HepG2 (cell line): ENCODE measurements around the gene NUDCD2. TPM values are rescaled to one million over a fixed set of nuclear protein-coding genes. Genes with fewer than 3 reads are reported as not detected.

ENCODE experiments used
- ATAC-seq: fragments of 200-7000 bp; cut with Tn5 transposase; 3 replicates; pipeline ENCODE4 v1.9.1; 2020; ENCODE audit warnings: mild to moderate bottlenecking, moderate library complexity
- BruUV-seq: library from RNA; stranded (reverse); fragments of 400-500 nt; replicated peaks from 2 replicates; lab custom pipeline; 2021; lab: Mats Ljungman, UMichigan
- CTCF ChIA-PET: fragments of 300-600 bp; formaldehyde crosslinking; extraction: SDS; loops from one replicate; lab custom pipeline; 2021; ENCODE audit warnings: low total read pairs, inconsistent platforms, low intra/inter-chr PET ratio; lab: Yijun Ruan, JAX
- POLR2A ChIA-PET: fragments of 350-600 bp; sonication (Branson Sonifier 250); formaldehyde crosslinking; loops from one replicate; lab custom pipeline; 2020; ENCODE audit warnings: antibody characterized with exemption, inconsistent platforms; lab: Yijun Ruan, JAX
- DNase-seq: peaks from one replicate; pipeline ENCODE4 v3.0.0-alpha.2; 2015; ENCODE audit warnings: low spot score
- FAIRE-seq: peaks from 3 replicates; lab custom pipeline; 2011; peaks lifted over from hg19 to GRCh38; lab: Jason Lieb, UNC
- H2AFZ ChIP-seq: one replicate; pipeline ENCODE4 v1.6.1; 2011; ENCODE audit warnings: low read length, inconsistent platforms
- H3K27ac ChIP-seq: fragments of 300-600 bp; 3 replicates; pipeline ENCODE4 v1.8.0; 2011; ENCODE audit warnings: mixed run types, mild to moderate bottlenecking, mixed read lengths, low read length, inconsistent platforms; ENCODE audit not compliant: insufficient read depth; ENCODE audit errors: extremely low read length
- H3K27me3 ChIP-seq, 2 experiments: fragments of 200-600 bp in 1 of 2; 2 replicates in 1 of 2; 3 replicates in 1 of 2; pipeline versions ENCODE4 v1.6.0 to v1.8.0; 2011; ENCODE audit warnings: low read length in 2 of 2, mild to moderate bottlenecking in 2 of 2, moderate library complexity in 2 of 2, inconsistent platforms in 1 of 2; ENCODE audit not compliant: insufficient read depth in 2 of 2, control insufficient read depth in 1 of 2
- H3K36me3 ChIP-seq, 2 experiments: fragments of 200-600 bp in 1 of 2; replicated peaks in 1 of 2; 2 replicates in 1 of 2; 3 replicates in 1 of 2; pipeline versions ENCODE4 v1.5.1 to v1.8.0; 2011; ENCODE audit warnings: low read length in 2 of 2, inconsistent platforms in 1 of 2; ENCODE audit not compliant: insufficient read depth in 2 of 2, control insufficient read depth in 1 of 2
- H3K4me1 ChIP-seq: 2 replicates; pipeline ENCODE4 v1.5.1; 2012; ENCODE audit warnings: low read length, inconsistent platforms; ENCODE audit not compliant: insufficient read depth
- H3K4me2 ChIP-seq: 2 replicates; pipeline ENCODE4 v1.6.0; 2011; ENCODE audit warnings: low read depth, low read length, inconsistent platforms
- H3K4me3 ChIP-seq, 3 experiments: fragments of 200-600 bp in 1 of 3; sonication (generic), shearing (Covaris generic) in 1 of 3; replicated peaks in 1 of 3; 2 replicates each; pipeline ENCODE4 v1.5.1; 2011 to 2016; ENCODE audit warnings: low read length in 3 of 3, inconsistent platforms in 2 of 3, low read depth in 2 of 3, mild to moderate bottlenecking in 2 of 3, control low read depth in 1 of 3, mixed read lengths in 1 of 3; ENCODE audit not compliant: insufficient read depth in 1 of 3
- H3K79me2 ChIP-seq: one replicate; pipeline ENCODE4 v1.6.1; 2011; ENCODE audit warnings: low read length, inconsistent platforms; ENCODE audit not compliant: insufficient read depth
- H3K9ac ChIP-seq: 2 replicates; pipeline ENCODE4 v1.6.0; 2011; ENCODE audit warnings: mild to moderate bottlenecking, low read depth, low read length, inconsistent platforms; ENCODE audit not compliant: insufficient read depth
- H3K9me3 ChIP-seq: 2 replicates; pipeline ENCODE4 v1.5.1; 2012; ENCODE audit warnings: mild to moderate bottlenecking, low read length
- H4K20me1 ChIP-seq: 2 replicates; pipeline ENCODE4 v1.6.0; 2011; ENCODE audit warnings: inconsistent platforms, mild to moderate bottlenecking, low read length, moderate library complexity; ENCODE audit not compliant: insufficient read depth
- CEBPG ChIP-seq: IDR thresholded peaks from 2 replicates; pipeline ENCODE4 v1.6.1; 2016
- FOXO1 ChIP-seq: sonication (generic); formaldehyde crosslinking; IDR thresholded peaks from 2 replicates; pipeline ENCODE4 v1.4.0; 2020; ENCODE audit warnings: missing genetic modification reagents
- GTF3A ChIP-seq: sonication (generic); formaldehyde crosslinking; conservative IDR thresholded peaks from 2 replicates; pipeline ENCODE4 v1.4.0; 2020; ENCODE audit warnings: mild to moderate bottlenecking, missing genetic modification reagents
- HDAC6 ChIP-seq: fragments of 200-600 bp; sonication (generic); IDR thresholded peaks from 2 replicates; pipeline ENCODE4 v1.7.0; 2017; ENCODE audit warnings: mild to moderate bottlenecking, antibody characterized with exemption, low read length, low read depth
- HOXA5 ChIP-seq: sonication (generic); formaldehyde crosslinking; IDR thresholded peaks from 2 replicates; pipeline ENCODE4 v1.4.0; 2020; ENCODE audit warnings: missing genetic modification reagents
- MYNN ChIP-seq: sonication (generic); formaldehyde crosslinking; IDR thresholded peaks from 2 replicates; pipeline ENCODE4 v1.4.0; 2020; ENCODE audit warnings: mild to moderate bottlenecking, low read depth, missing genetic modification reagents
- NFKB2 ChIP-seq: sonication (generic); formaldehyde crosslinking; IDR thresholded peaks from 2 replicates; pipeline ENCODE4 v1.4.0; 2020; ENCODE audit warnings: missing genetic modification reagents, borderline replicate concordance
- PCBP2 ChIP-seq: fragments of 200-400 bp; formaldehyde crosslinking; optimal IDR thresholded peaks from 2 replicates; pipeline ENCODE3; 2018; ENCODE audit warnings: low read length, low read depth; ENCODE audit not compliant: poor library complexity, severe bottlenecking
- POLR2G ChIP-seq: fragments of 200-400 bp; formaldehyde crosslinking; IDR thresholded peaks from 2 replicates; pipeline ENCODE4 v1.6.1; 2018; ENCODE audit warnings: mild to moderate bottlenecking, low read depth, low read length, moderate library complexity
- SATB2 ChIP-seq: sonication (generic); formaldehyde crosslinking; IDR thresholded peaks from 2 replicates; pipeline ENCODE4 v1.5.0; 2020; ENCODE audit warnings: missing genetic modification reagents
- SNAPC2 ChIP-seq: sonication (generic); formaldehyde crosslinking; IDR thresholded peaks from 2 replicates; pipeline ENCODE4 v1.8.1; 2022; ENCODE audit warnings: mild to moderate bottlenecking, missing genetic modification reagents
- YEATS2 ChIP-seq: sonication (generic); formaldehyde crosslinking; IDR thresholded peaks from 2 replicates; pipeline ENCODE4 v1.4.0; 2020; ENCODE audit warnings: missing genetic modification reagents, borderline replicate concordance
- ZNF10 ChIP-seq: sonication (generic); formaldehyde crosslinking; IDR thresholded peaks from 2 replicates; pipeline ENCODE4 v1.4.0; 2020; ENCODE audit warnings: mild to moderate bottlenecking, low read depth, missing genetic modification reagents, borderline replicate concordance
- ZNF138 ChIP-seq: sonication (generic); formaldehyde crosslinking; IDR thresholded peaks from 2 replicates; pipeline ENCODE4 v1.5.0; 2020; ENCODE audit warnings: mild to moderate bottlenecking, low read depth, missing genetic modification reagents
- ZNF382 ChIP-seq: sonication (generic); formaldehyde crosslinking; IDR thresholded peaks from 2 replicates; pipeline ENCODE4 v1.5.0; 2020; ENCODE audit warnings: missing genetic modification reagents, mild to moderate bottlenecking, borderline replicate concordance
- ZNF614 ChIP-seq: IDR thresholded peaks from 2 replicates; pipeline ENCODE4 v1.6.1; 2018; ENCODE audit warnings: missing biosample characterization, missing genetic modification reagents, inconsistent platforms, borderline replicate concordance
- ZNF788 ChIP-seq: sonication (generic); formaldehyde crosslinking; IDR thresholded peaks from 2 replicates; pipeline ENCODE4 v1.5.0; 2020; ENCODE audit warnings: mild to moderate bottlenecking, missing genetic modification reagents, borderline replicate concordance
- ZSCAN9 ChIP-seq: IDR thresholded peaks from 2 replicates; pipeline ENCODE4 v1.6.1; 2016; ENCODE audit warnings: borderline replicate concordance
- WGBS: methylation state at CpG from one replicate; pipeline ENCODE4 v1.1.6; 2017; ENCODE audit warnings: low lambda C conversion rate; 5-methylcytosine and 5-hydroxymethylcytosine counted together
- in situ Hi-C: cut with HindIII; loops from 2 replicates; pipeline ENCODE4 v1.10.0; 2017; ENCODE audit warnings: low pct_unique_long_range_greater_than_20kb; ENCODE audit not compliant: extremely low pct_ligation_motif_present
- intact Hi-C: fragments of 100-400 bp; cut with micrococcal nuclease; formaldehyde crosslinking; loops from one replicate; pipeline ENCODE4 v1.10.0; 2022; ENCODE audit not compliant: unreplicated experiment
- polyA plus RNA-seq, 8 experiments: library from polyadenylated mRNA; depleted of rRNA in 3 of 8; stranded (reverse) in 7 of 8; unstranded in 1 of 8; fragments of >200 nt; fragmentation: Illumina TruSeq in 4 of 8; extraction: Trizol in 4 of 8; gene quantifications; 2 replicates each; pipeline versions ENCODE4 v1.2.1 to v1.2.3, GENCODE V29; 2011 to 2016; ENCODE audit warnings: low read depth in 4 of 8, missing spikeins in 1 of 8, mixed read lengths in 1 of 8; ENCODE audit not compliant: insufficient read depth in 1 of 8
- total RNA-seq, 5 experiments: library from RNA; depleted of rRNA; stranded (reverse); fragments of >200 nt; fragmentation: Illumina TruSeq; extraction: Trizol; gene quantifications; 2 replicates each; pipeline ENCODE4 v1.2.3, GENCODE V29; 2016; ENCODE audit warnings: low read depth in 1 of 5
- TF ChIP-seq, protein P1 (sequence below): IDR thresholded peaks from 2 replicates; pipeline ENCODE4 v1.6.1; 2018; ENCODE audit warnings: missing genetic modification reagents, mild to moderate bottlenecking, missing compliant biosample characterization
- TF ChIP-seq, protein P2 (sequence below): sonication (generic); formaldehyde crosslinking; IDR thresholded peaks from 2 replicates; pipeline ENCODE4 v1.4.0; 2020; ENCODE audit warnings: missing genetic modification reagents
- TF ChIP-seq, protein P3 (sequence below): sonication (generic); formaldehyde crosslinking; IDR thresholded peaks from 2 replicates; pipeline ENCODE4 v1.5.0; 2020; ENCODE audit warnings: missing genetic modification reagents

Gene NUDCD2
- total and polyA plus RNA-seq, 2 of the 13 experiments (the other 11 are each of a cell fraction or from before 2014, with no cell fraction given): 14.8 to 39.2 TPM

DNA sequence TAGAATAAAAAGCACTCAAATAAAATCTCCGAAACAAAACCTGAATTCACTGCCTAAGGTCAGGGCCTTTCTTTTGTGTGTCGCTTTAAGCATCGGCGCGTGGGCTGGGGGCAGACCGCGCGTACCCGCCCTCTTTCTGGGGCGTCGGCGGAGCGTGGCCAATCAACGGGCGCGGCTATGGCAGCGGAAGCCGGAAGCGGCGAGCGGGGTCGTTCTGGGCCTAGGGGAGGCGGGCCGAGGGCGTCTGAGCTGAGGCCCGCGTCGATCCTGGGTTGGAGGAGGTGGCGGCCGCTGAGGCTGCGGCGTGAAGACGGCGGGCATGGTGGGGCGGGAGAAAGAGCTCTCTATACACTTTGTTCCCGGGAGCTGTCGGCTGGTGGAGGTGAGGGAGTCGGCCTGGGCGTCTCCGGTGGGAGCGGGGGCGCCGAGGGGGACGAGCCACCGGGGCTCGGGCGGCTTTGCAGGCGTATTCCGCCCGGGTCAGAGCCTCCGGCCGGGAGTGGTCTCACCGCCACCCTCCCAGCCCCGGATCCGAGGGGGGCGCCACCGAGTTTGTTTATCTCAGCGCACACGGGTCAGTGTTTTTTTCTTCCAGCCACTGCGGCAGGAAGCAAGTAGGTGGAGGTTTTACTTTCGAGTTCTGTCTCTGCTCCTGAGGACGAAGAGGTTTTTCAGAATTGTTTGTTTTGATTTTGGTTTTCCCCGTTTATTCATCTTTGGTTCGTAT is 45.6 kb upstream of the NUDCD2 start, which contains the start of gene MAT2B:
Gene MAT2B (plus strand): TSS at position 252 of the 727 bp plus-strand sequence. CDS start 68 bp downstream, at position 320.
- Histone ChIP-seq H3K4me3 (peak within 1 kb of the TSS; percentile 64 to 99 (median 74)), H3K27me3 (no peaks in the 10 kb centered on the region; a peak in 1 of 5 replicates), H3K9me3 (no peaks in the 10 kb centered on the region), H3K79me2 (peaks cover 46% of the 10 kb centered on the region), H2AFZ (peak within 1 kb of the TSS; percentile 87), H3K4me2 (peak within 1 kb of the TSS; percentile 83), H3K4me1 (peaks cover 40% of the 10 kb centered on the region), H3K27ac (peak within 1 kb of the TSS; percentile 92), H4K20me1 (no peaks in the 10 kb centered on the region), H3K9ac (peak within 1 kb of the TSS; percentile 85), H3K36me3 (no peaks in the 10 kb centered on the region)
- DNase-seq (peak; percentile 87), ATAC-seq (peak; percentile 96), FAIRE-seq (no peak)
- intact Hi-C loops (loop anchor here (1.0 kb wide), 1 partner anchor 44 kb away; no protein-coding TSS in a partner anchor), in situ Hi-C loops (no loop called here)
- 1% methylated on average over 27 of the region's 64 CpGs for WGBS
- BruUV-seq: no TSS peak
- ChIA-PET CTCF (no interaction called here), POLR2A (interaction anchor here (0.9 to 1.5 kb wide), 3 partner anchors 16 to 72 kb away, joined by 3 to 37 read pairs (median 4); partner anchors contain the start of genes HMMR and NUDCD2)
- peak; percentile 79 for TF ChIP-seq YEATS2 (CRISPR knock-in tag)
- peak; percentile 60; the same call in 1 of the 2 replicates for TF ChIP-seq ZNF788 (CRISPR knock-in tag)
- TF ChIP-seq FOXO1 (CRISPR knock-in tag): peak; percentile 80
- TF ChIP-seq PCBP2: no peak
- TF ChIP-seq HOXA5 (CRISPR knock-in tag): peak; percentile 14; the same call in 1 of the 2 replicates
- no peak for TF ChIP-seq CEBPG
- TF ChIP-seq ZNF138 (CRISPR knock-in tag): no peak
- peak; percentile 76; the same call in 1 of the 2 replicates for TF ChIP-seq NFKB2
- no peak; the same call in 1 of the 2 replicates for TF ChIP-seq ZNF614 (CRISPR knock-in tag)
- TF ChIP-seq SNAPC2 (CRISPR knock-in tag): no peak
- no peak for TF ChIP-seq MYNN (CRISPR knock-in tag)
- TF ChIP-seq, protein P1, sequence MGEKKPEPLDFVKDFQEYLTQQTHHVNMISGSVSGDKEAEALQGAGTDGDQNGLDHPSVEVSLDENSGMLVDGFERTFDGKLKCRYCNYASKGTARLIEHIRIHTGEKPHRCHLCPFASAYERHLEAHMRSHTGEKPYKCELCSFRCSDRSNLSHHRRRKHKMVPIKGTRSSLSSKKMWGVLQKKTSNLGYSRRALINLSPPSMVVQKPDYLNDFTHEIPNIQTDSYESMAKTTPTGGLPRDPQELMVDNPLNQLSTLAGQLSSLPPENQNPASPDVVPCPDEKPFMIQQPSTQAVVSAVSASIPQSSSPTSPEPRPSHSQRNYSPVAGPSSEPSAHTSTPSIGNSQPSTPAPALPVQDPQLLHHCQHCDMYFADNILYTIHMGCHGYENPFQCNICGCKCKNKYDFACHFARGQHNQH (CRISPR knock-in tag): peak; percentile 88
- TF ChIP-seq, protein P2, sequence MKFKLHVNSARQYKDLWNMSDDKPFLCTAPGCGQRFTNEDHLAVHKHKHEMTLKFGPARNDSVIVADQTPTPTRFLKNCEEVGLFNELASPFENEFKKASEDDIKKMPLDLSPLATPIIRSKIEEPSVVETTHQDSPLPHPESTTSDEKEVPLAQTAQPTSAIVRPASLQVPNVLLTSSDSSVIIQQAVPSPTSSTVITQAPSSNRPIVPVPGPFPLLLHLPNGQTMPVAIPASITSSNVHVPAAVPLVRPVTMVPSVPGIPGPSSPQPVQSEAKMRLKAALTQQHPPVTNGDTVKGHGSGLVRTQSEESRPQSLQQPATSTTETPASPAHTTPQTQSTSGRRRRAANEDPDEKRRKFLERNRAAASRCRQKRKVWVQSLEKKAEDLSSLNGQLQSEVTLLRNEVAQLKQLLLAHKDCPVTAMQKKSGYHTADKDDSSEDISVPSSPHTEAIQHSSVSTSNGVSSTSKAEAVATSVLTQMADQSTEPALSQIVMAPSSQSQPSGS (CRISPR knock-in tag): peak; percentile 63; the same call in 1 of the 2 replicates
- no peak for TF ChIP-seq ZNF10 (CRISPR knock-in tag)
- no peak for TF ChIP-seq GTF3A (CRISPR knock-in tag)
- TF ChIP-seq ZNF382: no peak
- TF ChIP-seq ZSCAN9 (CRISPR knock-in tag): peak; percentile 72; the same call in 1 of the 2 replicates
- no peak for TF ChIP-seq SATB2 (CRISPR knock-in tag)
- TF ChIP-seq HDAC6: no peak
- TF ChIP-seq, protein P3, sequence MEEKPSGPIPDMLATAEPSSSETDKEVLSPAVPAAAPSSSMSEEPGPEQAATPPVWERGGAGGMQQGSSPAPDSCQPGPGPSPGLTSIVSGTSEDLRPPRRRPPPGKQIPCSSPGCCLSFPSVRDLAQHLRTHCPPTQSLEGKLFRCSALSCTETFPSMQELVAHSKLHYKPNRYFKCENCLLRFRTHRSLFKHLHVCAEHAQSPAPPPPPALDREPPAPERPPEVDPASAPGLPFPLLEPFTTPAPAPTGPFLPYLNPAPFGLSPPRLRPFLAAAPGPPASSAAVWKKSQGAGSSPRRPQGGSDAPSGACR: peak; percentile 81
- TF ChIP-seq POLR2G: peak; percentile 95
